ENCODE data around the gene FRYL.

DNA sequence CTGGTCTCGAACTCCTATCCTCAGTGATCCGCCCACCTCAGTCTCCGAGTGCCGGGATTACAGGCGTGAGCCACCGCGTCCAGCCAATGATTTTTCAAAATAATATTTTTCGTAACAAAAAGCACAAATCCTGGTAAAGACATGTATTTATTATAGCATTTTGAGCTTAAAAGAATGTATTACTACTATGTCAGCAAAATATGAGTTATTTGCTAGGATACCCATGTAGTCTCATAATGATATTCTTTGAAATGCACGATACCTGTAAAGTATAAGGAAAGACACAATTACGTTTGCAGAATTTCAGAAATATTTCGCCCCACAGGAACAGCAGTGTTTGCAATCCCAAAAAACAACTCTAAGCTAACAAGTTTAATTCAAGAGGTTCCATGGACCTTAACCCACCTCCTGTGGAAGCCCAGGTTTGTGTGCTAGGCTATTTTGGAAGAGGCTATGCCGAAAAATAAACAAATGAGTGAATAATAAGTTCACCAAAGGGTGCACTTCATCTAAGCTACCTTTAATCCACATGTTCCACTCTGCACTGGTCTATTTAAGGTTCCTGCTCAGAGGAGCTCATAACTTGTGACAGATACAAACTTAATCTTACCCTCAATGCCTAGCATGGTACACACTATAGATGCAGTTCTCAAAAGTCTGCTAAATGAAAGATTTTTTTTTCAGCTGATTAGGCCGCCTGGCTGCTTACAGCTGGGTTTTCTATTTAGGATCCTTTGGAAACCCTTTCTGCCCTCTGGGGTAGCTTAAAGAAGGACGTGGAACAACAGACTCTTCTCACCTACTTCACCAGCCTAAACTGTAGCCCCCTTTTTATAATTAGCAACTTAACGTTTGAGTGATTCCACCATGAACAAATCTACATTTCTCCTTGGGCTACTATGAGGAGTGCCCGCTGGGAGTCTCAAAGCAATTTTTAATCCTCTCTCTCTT is 5.0 kb downstream of the FRYL start:
- no peak for TF ChIP-seq USF1 (IDR thresholded peaks at IDR 0.05)
- TF ChIP-seq RAD21 (IDR thresholded peaks at IDR 0.05; ENCODE audit: low read depth), result no peak
- no peak for TF ChIP-seq TAF1 (IDR thresholded peaks at IDR 0.05; ENCODE audit: low read depth)
- TF ChIP-seq ZBTB7A (IDR thresholded peaks at IDR 0.05; ENCODE audit: low read depth), result no peak
- TF ChIP-seq REST (IDR thresholded peaks at IDR 0.05; ENCODE audit: low read depth), result no peak
- no peak for TF ChIP-seq EP300 (IDR thresholded peaks at IDR 0.05; ENCODE audit: borderline replicate concordance)
- no peak for TF ChIP-seq CREB1 (IDR thresholded peaks at IDR 0.05; ENCODE audit: low read depth)
- TF ChIP-seq, protein P1, sequence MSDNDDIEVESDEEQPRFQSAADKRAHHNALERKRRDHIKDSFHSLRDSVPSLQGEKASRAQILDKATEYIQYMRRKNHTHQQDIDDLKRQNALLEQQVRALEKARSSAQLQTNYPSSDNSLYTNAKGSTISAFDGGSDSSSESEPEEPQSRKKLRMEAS (IDR thresholded peaks at IDR 0.05), result no peak
- TF ChIP-seq YY1 (IDR thresholded peaks at IDR 0.05; ENCODE audit: low read depth), result no peak
- TF ChIP-seq TCF12 (IDR thresholded peaks at IDR 0.05; ENCODE audit: low read depth), result no peak
- TF ChIP-seq TEAD4 (IDR thresholded peaks at IDR 0.05), result no peak
- no peak for TF ChIP-seq CEBPB (IDR thresholded peaks at IDR 0.05)
